Right renal cortex interstitium (tissue), 3 donors: ENCODE data around the gene CLEC4G. TPM values are rescaled to one million over a fixed set of nuclear protein-coding genes. Genes with fewer than 3 reads are reported as not detected.

ENCODE experiments used
- DNase-seq, 3 donors: peaks; one replicate each; pipeline ENCODE4 v3.0.0-alpha.2; 2013; ENCODE audit warnings: low read depth in 3 of 3, low spot score in 2 of 3
- polyA plus RNA-seq, 3 donors: library from polyadenylated mRNA; unstranded; fragments of 120-200 nt; gene quantifications; one replicate each; pipeline ENCODE4 v1.2.1, GENCODE V29; 2013; ENCODE audit not compliant: insufficient read length in 3 of 3

Gene CLEC4G
- polyA plus RNA-seq, 3 donors = not detected

DNA sequence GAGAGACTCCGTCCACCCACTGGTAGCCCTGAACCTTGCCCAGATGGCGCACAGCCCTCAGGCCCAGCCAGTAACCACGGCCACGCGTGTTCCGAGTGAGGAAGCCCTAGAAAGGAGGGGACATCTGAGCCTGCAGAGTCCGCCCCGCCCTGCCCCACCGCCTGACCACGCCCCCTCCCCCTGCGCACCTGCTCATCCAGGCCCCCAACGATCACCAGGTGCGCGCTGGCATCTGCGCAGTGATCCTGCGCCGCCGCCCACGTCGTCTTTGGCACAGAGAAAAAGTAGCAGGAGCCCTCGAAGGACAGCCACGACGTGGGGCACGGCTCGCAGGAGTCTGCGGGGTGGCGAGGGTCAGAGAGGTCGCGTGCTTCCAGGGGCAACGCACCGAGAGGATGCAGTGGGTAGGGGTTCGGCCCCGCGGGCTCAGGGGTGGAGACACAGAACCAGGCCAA lies 2.1 kb downstream of the CLEC4G start:
- no peak for DNase-seq

DNA sequence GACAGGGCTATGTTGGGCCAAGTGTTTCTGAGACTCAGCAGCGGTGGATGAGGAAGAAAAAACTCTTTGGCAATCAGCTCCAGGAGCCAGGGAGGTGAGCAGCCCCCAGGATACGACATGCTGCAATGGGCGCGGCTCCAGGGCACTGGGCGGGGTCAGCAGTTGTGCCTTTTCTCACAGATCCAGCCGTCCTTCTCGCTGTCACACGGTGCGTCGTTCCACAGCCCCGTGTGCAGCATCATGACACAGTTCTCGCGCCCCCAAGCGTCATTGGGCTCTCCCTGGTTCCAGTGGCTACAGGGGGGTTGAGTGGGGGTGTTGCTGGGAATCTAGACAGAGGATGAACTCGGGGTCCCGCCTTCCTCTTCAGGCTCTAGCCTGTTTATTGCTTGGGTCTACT lies 2.7 kb downstream of the CLEC4G start:
- DNase-seq = no peak

DNA sequence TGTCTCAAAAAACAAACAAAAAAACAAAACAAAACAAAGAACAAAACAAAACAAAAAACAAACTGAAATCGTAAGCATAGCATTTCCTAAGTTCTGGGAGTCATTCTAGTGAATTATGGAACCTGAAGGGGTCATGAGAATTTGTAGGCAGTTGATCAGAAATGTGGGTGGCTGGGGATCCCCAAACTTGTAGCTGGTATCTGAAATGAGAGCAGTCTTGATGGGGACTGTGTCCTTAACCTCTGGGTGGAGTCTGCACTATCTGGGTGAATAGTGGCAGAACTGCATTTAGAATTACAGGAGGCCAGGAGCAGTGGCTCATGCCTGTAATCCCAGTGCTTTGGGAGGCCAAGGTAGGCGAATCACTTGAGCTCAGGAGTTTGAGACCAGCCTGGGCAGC lies 6.1 kb downstream of the CLEC4G start:
- no peak for DNase-seq

DNA sequence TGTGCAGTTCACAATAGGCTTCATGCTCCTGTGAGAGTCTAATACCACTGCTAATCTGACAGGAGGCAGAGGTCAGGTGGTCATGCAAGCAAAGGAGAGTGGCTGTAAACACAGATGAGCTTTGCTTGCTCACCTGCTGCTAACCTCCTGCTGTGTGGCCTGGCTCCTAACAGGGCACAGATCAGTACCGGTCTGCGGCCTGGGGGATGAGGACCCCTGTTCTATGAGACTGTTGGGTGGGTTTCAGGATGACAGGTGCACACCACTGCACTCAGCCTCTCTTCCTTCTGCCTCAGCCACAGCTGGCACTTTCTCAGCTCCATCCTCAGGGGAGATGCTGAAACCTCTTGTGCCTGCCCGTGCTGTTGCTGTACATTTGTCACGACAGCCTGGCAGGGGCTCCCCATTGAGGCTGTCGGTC lies 9.7 kb downstream of the CLEC4G start:
- no peak for DNase-seq

DNA sequence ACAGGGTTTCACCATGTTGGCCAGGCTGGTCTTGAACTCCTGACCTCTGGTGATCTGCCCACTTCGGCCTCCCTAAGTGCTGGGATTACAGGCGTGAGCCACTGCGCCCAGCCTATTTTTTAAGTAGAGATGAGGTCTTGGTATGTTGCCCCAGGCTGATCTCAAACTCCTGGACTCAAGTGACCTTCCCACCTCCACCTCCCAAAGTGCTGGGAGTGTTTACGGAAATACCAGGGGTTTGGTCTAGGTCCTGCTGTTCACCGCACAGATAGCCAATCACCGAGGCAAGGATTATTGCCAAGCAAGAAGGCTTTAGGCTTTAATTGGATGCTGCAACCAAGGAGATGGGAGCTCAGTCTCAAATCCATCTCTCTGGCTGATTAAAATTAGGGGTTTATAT lies 11.6 kb downstream of the CLEC4G start:
- no peak for DNase-seq

DNA sequence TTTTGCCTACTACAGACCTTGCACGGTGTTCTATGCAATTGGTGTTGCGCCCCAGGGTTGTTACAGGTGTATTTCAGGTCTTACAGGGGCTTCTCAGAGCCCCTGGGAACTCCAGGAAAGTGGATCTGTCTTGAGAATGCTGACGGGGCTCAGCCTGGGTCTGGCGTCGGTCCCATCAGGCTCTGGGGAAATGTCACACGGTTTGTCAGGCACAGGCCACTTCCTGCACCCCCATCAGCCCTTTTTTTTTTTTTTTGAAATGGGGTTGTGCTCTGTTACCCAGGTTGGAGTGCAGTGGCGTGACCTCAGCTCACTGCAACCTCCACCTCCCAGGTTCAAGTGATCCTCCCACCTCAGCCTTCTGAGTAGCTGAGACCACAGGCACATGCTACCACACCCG lies 13.2 kb downstream of the CLEC4G start:
- no peak for DNase-seq

DNA sequence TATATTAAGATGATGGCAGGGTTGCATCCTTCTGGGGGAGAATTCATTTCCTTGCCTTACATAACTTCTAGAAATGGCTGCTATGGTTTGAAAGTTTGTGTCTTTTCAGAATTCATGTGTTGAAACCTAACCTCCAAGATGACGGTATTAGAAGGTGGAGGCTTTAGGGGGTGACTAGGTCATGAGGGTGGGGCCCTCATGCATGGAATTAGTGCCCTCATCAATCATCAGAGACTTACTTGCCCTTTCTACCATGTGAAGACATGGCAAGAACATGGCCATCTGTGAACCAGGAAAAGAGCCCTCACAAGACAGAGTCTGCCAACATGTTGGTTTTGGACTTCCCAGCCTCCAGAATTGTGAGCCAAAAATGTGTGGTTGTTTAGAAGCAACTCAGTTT lies 15.1 kb downstream of the CLEC4G start:
- DNase-seq = no peak

DNA sequence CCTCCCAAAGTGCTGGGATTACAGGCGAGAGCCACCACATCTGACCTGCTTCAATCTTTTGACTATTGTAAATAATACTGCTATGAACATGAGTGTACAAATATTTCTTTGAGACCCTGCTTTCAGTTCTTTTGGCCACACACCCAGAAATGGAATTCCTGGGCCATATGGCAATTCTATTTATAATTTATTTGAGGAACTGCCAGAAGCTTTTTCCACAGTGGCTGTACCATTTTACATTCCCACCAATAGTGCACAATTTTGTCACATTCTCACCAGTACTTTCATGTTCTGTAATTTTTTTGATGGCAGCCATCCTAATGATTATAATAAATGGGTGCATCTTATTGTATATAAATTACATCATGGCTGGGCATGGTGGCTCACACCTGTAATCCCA lies 16.2 kb downstream of the CLEC4G start:
- DNase-seq = no peak

DNA sequence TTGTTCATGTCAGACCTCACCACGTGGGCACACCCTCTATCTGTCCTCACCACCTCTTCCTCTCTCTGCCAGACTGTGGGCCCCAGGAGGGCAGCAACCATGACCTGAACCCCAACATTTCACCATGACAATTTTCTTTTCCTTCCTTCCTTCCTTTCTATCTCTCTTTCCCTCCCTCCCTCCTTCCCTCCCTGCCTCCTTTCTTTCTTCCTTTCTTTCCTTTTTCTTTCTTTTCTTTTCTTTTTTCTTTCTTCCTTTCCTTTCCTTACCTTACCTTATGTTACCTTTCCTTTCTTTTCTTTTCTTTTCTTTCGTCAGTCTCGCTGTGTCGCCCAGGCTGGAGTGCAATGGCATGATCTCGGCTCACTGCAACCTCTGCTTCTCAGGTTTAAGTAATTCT lies 21.3 kb downstream of the CLEC4G start:
- DNase-seq = no peak

DNA sequence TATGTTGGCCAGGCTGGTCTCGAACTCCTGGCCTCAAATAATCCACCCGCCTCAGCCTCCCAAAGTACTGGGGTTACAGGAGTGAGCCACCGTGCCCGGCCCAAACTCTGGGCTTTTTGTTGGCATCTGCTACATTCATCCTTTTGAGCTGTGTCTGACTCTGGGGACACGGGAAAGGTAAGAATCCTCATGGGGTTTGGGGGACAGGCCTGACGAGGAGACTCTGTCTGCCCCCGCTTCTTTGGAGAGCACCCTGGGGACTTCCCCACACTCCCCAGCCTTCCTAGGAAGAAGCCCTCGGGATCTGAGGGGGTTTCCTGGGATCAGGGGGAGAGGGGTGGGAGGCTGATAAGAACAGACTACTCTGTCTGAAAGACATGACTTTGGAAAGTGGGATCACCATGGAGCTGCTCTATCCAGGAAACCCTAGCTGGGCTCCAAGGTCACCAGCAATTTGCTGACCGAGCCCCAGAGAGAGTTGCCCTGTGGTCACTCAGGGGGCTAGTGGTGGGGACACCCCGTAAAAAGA lies 21.9 kb downstream of the CLEC4G start:
- DNase-seq = no peak

DNA sequence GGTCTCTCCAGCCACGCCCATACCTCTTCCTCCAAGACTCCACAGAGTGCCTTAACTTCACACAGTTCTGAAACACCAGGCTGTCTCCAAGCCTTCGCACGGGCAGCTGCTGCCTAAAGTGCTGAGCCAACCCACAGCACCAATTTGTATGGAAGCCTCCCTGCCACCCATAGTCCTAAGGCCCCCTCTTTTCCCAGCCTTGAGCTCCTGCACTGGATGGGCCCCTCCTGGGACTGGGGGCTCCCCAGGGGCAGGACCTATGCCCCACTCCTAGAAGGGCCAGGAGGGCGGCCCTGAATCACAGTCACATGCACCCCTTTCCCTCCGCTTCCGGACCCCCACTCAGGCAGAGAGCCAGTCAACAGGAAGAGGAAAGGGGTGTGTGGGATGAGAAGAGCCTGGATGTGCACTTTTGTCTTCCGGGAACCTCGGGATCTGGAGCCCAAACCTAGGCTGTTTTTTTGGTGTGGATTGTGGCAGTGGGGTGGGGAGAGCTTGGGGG lies 24.9 kb downstream of the CLEC4G start:
- DNase-seq = no peak

DNA sequence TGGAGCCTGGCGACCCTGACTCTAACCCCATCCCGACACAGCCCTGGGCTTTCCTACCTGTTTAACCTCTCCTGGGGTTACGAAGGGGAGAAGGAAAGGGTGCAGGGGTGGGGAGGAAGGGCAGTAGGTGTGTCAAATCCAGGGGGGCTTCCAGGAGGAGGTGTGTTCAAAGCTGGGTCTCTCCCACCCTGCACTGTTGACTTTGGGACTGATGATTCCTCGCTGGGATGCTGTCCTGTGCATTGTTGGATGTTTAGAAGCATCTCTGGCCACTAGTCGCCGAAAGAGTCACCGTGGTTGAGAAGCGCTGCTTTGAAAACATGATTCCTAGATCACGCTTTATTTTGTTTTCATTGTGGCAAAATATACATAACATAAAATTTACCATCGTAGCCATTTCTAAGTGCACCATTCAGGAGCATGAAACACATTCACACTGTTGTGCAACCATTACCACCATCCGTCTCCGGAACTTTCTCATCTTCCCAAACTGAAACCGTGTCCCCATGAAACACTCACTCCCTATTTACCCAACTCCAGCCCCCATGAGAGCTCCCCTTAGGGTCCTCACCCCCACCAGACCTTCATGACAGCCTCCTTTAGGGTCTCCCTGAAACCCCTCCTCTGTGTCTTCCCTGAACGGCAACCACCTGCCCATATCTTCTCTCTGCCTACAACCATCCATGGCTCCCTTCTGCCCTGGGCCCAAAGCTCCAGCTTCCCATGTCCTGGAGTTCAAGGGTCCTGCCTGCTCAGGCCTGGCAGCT lies 25.5 kb downstream of the CLEC4G start:
- DNase-seq = no peak

DNA sequence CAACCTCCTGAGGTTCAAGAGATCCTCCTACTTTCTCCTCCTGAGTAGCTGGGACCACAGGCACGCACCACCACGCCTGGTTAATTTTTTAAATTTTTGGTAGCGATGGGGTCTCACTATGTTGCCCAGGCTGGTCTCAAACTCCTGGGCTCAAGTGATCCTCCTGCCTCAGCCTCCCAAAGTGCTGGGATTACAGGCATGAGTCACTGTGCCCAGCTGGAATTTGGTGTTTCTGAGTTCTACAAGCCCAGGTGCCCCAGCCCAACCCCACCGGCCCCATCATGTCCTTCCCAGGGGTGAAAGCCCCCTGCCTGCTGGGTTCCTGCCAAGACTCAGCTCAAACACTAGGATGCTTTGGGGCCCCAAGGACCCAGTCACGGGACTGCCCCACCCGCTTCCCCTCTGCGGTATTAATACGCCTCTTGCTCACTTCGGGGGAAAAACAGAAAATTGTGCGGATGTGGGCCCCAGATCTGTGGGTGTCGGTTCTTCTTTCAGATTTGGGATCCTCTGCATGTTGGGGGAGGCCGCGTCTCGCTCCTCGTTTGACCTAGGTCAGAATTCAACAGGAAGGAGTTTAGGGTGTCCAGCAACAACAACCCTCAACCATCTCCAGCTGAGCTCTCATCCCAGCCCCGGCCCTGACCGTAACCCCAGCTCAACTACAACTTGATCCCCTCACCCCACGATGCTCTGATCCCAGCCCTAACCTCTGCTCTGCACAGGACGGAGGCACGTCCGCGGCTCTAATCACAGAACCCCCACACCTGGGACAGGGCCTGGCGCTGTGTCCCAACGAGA lies 26.3 kb downstream of the CLEC4G start:
- no peak for DNase-seq

DNA sequence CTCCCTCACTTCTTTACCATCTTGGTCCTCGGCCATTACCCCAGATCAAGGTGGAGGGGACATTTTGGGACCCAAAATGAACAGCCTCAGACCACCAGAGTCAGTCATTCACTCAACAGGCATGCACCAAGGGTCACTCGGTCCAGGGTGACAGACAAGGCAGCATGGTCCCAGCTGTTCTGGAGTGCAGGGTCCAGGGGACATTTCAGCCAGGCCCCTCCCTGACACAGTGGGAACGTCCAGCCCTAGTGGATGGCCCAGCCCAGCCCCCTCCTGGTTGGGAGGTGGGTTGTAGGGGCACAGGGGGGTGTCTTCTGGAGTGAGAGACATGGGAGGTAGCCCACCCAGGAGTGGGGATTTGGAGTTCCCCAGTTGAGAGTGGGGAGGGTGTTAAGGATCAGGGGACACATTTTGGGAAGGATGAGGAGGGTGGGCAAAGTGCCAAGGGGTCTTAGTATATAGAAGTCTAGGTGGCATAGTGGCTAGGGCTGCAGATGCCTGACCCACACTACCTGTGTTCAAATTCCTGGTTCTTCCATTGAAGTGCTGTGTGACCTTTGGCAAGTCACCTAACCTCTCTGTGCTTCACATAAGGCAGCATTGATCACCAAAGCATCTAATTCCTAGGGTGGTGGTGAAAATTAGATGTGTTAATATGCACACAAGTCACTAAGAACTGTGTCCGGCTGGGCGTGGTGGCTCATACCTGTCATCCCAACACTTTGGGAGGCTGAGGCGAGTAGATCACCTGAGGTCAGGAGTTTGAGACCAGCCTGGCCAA lies 27.4 kb downstream of the CLEC4G start:
- DNase-seq = no peak

DNA sequence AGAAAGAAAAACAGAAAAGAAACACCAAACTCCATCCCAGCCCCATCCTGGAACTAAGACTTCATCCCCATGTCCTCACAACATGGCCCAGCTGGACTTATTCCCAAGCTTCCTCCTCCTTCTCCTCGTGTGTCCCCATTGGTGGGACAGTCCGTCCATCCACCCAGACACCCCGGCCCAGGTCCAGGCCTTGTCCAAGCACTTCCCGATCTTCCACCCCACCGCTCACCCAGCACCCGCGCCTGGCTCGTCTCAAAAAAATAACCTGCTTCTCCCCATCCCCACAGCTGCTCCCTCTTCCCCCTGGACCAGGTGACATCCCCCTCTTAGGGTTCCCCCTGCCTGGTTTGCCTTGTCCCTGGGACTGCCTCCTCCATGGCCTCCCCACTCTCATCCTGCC lies 28.6 kb downstream of the CLEC4G start:
- DNase-seq = no peak

DNA sequence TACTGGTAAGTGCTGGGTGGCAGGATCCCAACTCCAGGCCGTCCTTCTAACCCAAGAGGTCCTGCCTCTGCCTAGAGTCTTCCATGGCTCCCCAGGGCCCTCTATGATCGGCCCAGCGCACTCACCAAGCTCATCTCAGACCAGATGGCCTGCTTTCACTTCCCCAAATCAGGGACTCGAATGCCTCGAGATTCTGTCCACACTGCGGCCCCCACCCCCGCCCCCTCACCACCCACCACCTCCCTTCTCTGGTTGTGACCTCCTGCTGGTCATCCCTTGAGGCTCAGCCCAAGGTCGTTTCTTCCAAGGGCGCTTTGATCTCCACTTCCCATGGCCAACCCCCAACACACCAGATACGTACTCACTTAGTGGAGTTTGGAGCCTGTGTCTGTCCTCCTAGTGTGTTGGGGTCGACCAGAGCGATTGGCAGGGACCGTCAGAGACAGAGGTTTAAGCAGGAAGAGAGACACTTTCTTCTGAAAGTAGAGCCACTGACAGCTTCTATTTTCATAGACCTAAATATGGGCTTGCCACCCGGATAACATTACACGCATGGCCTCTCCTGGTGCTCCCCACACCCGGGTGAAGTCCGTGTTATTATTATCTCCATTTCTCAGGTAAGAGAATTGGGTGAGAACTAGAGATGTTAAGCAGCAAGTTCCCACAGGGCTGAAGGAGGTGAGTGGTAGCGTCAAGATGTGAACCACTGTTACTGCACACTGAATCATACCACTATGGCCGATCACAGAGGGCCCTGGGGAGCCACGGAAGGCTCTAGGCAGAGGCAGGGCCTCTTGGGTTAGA lies 30.1 kb downstream of the CLEC4G start, which contains the start of gene FCER2:
Gene FCER2, minus strand, starts transcription at position 478 of the 804 bp plus-strand sequence. CDS start 2,371 bp downstream, outside the sequence.
- no peak for DNase-seq

DNA sequence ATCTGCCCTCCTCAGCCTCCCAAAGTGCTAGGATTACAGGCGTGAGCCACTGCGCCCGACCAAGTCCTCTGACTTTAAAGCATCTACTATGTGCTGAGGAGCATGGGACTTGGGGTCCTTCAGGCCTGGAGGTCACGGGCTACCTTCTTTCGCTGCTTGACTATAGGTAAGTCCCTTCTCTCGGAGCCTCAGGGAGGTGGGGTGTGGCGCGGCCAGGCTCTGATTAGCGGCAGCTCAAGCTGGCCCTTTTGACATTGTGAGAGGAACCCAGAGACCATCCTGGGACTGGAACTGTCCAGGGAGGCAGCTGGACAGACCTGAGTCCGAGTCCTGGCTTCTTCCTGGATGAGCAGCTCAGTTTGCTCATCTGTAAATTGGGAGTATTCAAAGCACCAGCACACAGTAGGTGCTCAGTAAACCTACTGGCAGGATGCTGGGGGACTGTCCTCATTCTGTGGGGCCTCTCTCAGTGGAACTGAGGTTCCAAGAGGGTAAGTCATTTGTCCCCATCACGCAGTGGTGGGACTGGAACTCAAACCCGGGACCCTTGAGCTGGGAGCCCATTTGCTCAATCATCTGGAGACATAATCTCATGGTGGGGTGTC lies 30.8 kb downstream of the CLEC4G start:
- no peak for DNase-seq

DNA sequence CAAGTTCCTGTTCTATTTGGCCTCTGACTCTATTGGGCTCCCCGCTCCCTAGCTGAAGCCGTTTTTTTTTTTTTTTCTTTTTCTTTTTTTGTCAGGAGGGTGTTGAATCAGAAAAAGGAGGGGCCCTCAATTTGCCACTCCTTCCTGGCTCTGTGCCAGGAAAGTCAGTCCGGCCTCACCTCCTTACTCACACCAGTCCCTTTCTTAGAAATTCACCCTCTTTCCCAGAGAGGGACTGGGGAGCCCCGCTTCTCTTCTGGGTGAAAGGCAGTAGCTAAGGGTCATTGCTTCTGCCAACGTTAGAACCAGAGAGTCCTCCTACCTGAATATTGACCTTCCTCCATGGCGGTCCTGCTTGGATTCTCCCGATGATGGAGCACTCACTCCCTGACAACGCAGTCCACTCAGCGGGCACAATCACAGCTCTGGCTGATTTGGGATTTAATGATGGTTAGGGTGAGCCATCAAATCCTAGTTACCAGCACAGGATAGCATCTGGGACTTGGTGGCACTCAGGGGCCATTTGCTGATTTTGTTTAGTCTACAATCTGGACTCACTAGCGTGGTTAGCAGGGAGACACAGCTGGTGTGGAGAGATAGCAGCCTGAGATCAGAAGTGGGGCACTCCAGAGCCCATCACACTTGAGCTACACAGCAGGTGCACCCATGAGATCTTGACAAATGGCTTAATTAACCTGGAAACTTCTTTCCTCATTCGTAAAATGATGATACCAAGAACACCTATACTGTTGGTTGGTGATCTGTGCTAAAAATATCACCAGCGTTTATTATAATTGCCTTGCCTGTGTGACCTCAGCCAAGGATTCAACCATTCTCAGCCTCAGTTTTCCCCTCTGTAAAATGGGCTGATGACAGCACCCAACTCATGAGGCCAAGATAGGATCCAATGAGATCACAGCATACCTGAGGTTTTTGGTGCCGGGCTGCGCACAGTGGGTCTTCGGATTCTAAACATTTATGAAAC lies 32.2 kb downstream of the CLEC4G start:
- no peak for DNase-seq
